Skin epidermis (tissue), 12 donors: ENCODE results near the gene TSPO.

Experiments
- H3K27ac ChIP-seq, 21 experiments: fragments of 200-600 bp; sonication (generic) in 11 of 21; one replicate each; pipeline ENCODE4 v1.5.0; 2020; ENCODE audit warnings: mild to moderate bottlenecking in 3 of 21, inconsistent platforms in 2 of 21, moderate library complexity in 2 of 21
- H3K4me3 ChIP-seq, 7 experiments: fragments of 200-600 bp; sonication (generic) in 2 of 7; one replicate each; pipeline ENCODE4 v1.5.0; 2020; ENCODE audit warnings: inconsistent platforms in 2 of 7, mild to moderate bottlenecking in 2 of 7, moderate library complexity in 1 of 7

Gene TSPO

GRCh38 chr22:43191831-43192230 lies 40.5 kb downstream of the TSPO start:
- no peak overlapping the region for H3K27ac ChIP-seq
- no peak overlapping the region for H3K4me3 ChIP-seq

- Histone ChIP-seq H3K4me3 (no peak overlapping the region), H3K27ac (no peak overlapping the region)
Measured at GRCh38 chr22:43197271-43197941, 46.0 kb downstream of the TSPO start.

GRCh38 chr22:43198126-43198525 lies 46.8 kb downstream of the TSPO start:
- H3K4me3 ChIP-seq = no peak overlapping the region

GRCh38 chr22:43198936-43199335 lies 47.6 kb downstream of the TSPO start:
- H3K4me3 ChIP-seq = no peak overlapping the region
- no peak overlapping the region for H3K27ac ChIP-seq

More at GRCh38 chr22:43198126-43198525, 46.8 kb downstream of the TSPO start:
- no peak overlapping the region for H3K27ac ChIP-seq

GRCh38 chr22:43199541-43199940 lies 48.2 kb downstream of the TSPO start:
- Histone ChIP-seq H3K27ac (no peak overlapping the region), H3K4me3 (no peak overlapping the region)

GRCh38 chr22:43200031-43200430 lies 48.7 kb downstream of the TSPO start:
- H3K4me3 ChIP-seq = no peak overlapping the region
- H3K27ac ChIP-seq = no peak overlapping the region

- H3K27ac ChIP-seq = no peak overlapping the region
- no peak overlapping the region for H3K4me3 ChIP-seq
Measured at GRCh38 chr22:43200555-43200954, 49.2 kb downstream of the TSPO start.

DNA sequence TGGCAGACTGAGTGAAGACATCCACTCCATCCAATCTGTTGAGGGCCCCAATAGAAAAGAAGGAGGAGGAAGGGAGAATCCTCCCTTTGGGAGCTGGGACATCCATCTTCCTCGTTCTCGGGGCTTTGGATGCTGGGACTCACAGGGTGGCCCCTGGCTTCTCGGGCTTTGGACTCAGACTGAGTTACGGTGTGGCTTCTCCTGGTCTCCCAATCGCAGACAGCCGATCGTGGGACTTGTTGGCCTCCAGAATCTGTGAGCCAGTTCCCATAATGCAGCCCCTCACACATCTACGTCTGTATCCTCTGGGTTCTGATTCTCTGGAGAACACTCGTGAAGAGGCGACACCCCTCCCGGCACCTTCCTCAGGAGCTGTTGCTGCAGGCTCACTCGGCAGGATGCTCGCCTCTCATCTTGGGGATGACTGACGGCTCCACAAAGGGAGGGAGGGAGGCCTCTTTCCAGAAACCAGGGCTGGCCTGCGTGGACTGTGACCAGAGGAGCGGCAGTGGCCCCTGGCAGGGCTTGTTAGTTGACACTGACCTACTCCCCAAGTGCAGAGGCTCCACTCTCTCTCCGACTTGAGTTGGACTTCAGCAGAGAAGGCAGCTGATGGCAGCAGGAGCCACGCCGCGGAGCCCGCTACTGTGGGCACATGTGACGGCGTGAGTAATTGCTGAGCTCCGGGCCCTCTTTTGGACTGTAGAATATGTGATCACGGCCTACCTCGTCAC lies 50.3 kb downstream of the TSPO start:
- Histone ChIP-seq H3K4me3 (no peak overlapping the region), H3K27ac (no peak overlapping the region)

DNA sequence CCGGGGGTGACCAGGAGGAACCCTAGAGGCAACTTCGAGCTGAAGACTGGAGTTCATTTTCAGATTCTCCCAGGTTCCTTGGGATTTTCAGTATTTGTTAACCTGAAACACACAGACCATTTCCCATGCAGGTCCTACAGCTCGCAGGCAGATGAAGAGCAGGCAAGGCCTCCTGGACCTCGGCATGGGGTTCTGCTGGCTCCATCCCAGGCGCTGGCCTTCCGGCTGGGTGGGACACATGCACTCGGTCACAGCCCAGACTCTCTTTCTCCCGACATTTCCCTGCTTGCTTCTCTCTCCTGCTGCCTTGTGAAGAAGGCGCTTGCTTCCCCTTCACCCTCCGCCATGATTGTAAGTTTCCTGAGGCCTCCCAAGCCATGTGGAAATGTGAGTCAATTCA lies 51.0 kb downstream of the TSPO start:
- Histone ChIP-seq H3K27ac (no peak overlapping the region), H3K4me3 (no peak overlapping the region)

DNA sequence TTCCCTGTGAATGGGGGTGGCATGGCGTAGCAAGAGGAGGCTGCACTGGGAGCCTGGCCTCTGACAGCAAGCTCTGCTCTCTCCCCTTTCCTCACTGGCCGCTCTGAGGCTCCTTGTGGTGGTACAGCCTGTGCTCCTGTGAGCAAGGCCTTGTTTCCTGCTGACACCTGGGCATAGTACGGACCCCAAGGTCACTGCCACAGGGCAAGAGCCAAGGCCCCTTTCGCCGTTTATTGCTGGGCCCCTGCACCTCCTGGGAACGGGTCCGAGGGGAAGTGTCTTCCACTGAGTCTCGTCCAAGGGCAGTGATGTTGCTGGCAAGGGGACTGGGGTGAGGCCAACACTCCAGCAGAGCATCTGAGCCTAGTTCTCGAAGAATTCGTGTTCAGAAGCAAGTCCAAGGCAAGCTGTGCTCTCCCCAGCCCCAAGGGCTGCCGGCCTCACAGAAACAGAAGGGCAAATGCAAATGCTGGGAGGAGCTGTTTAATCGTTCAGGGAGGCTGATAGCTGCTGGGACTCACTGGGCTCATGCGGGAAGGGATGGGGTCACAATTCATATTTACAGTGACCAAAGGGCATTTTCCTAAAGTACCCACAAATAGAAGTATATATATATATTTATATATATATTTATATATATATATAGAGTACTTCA lies 51.5 kb downstream of the TSPO start:
- no peak overlapping the region for H3K4me3 ChIP-seq
- no peak overlapping the region for H3K27ac ChIP-seq

DNA sequence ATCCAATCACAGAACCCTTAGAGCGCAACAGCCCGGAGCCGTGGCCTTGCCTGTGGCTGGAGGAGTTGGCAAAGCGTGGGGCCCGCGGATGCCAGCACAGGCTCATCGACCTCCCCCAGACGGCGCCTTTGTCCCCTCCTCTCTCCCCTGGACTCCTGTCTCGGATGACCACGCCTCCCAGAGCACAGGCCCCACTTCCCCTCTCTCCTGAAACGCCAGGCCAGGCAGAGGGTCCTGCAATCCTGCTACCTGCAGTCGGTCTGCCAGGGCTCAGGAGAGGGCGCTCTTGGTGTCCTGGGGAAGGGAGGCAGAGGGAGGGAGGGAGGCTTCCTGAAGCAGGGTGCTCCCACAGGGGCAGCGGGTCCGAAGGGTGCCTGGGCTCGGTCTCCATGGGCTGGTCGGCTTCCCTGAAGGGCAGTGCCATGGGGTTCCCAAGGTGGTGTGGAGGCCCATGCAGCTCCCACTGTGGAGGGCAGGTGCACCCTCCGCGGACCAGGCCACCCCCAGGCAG lies 52.2 kb downstream of the TSPO start:
- H3K4me3 ChIP-seq = no peak overlapping the region
- H3K27ac ChIP-seq = no peak overlapping the region

GRCh38 chr22:43205261-43205691 lies 53.9 kb downstream of the TSPO start:
- Histone ChIP-seq H3K4me3 (no peak overlapping the region), H3K27ac (no peak overlapping the region)

- H3K4me3 ChIP-seq = no peak overlapping the region
- no peak overlapping the region for H3K27ac ChIP-seq
Measured at GRCh38 chr22:43205748-43206508, 54.6 kb downstream of the TSPO start.

DNA sequence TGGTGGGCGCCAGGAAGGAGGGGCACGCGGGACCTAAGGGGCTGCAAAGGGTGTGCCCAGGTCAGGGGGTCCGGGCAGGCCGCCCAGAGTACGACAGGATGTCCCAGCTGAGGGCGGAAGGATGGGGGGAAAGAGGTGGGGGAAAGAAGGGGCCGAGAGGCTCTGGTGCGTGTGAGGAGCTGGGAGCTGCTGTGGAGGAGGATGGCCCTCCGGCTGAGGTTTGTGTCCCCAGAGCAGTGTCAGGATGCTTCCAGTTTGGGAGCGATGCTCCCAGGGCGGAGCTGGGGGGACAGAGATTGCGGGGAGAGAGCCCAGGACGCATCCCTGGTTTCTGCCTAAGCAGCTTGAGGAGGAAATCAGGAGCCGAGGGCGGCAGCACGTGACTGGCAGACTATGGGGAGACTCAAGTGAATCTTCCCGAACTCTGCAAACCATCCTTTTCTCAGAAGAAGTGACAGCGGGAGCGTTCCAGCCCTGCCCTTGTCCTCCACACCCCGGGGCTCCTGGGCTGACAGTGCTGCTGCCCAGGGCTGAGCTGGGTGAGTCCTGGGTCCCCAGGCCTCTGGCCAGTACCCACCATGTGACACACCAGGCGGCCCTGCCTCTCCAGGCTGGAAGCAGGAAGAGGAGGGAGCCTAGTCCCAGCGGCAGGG lies 55.3 kb downstream of the TSPO start:
- H3K4me3 ChIP-seq = no peak overlapping the region

DNA sequence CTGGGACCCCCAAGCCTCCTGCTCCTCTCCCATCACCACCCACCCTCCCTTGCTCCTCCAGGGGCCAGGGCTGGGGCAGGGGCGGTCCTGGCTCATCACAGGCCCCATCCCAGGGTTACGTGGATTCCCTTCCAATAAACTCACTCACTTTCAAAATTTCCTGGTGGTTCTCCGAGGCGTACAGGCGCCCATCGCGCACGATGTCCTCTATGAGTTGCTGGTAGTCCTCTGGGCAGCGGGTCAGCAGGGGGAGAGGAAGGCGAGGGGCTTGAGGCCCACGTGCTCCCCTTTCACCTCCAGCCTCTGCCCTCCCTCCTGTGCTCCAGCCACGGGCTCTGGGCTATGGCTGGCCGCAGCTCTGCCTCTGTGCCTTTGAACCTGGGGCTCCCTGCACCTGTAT lies 56.0 kb downstream of the TSPO start:
- Histone ChIP-seq H3K27ac (no peak overlapping the region), H3K4me3 (no peak overlapping the region)

More for the DNA sequence above, 55.3 kb downstream of the TSPO start:
- H3K27ac ChIP-seq = no peak overlapping the region

GRCh38 chr22:43207849-43208702 lies 56.7 kb downstream of the TSPO start:
- Histone ChIP-seq H3K27ac (no peak overlapping the region), H3K4me3 (no peak overlapping the region)

GRCh38 chr22:43208703-43209522 lies 57.6 kb downstream of the TSPO start:
- no peak overlapping the region for H3K4me3 ChIP-seq
- H3K27ac ChIP-seq = no peak overlapping the region

- Histone ChIP-seq H3K27ac (no peak overlapping the region), H3K4me3 (no peak overlapping the region)
Measured at GRCh38 chr22:43209523-43209890, 58.1 kb downstream of the TSPO start.
